NCI-H1436 treated with DMSO at 0.1 percent for 48 hours (cell line): ENCODE results near the gene CCPG1.

Source experiments
- DNase-seq: peaks from one replicate; lab custom pipeline; 2025; lab: John Stamatoyannopoulos, UW

The CCPG1 gene

DNA sequence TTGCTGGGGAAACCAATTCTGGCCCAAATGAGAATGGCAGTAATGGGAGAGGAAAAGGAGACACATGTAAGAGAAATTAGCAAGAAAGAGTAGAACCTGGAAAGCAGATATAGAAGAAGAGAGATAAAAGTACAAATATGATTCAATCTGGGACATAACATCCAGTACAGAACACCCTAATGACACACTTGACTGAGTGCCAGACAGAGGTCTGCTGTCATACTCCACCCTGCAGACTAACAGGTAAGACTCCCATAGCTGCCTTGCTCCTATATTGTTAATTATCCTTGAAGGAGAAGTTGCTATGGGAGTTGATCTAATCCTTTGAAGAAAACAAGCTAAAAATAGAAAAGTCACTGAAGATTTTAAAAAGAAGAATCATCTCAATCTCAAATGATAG, 21.1 kb downstream of the CCPG1 start:
- DNase-seq: no peak

DNA sequence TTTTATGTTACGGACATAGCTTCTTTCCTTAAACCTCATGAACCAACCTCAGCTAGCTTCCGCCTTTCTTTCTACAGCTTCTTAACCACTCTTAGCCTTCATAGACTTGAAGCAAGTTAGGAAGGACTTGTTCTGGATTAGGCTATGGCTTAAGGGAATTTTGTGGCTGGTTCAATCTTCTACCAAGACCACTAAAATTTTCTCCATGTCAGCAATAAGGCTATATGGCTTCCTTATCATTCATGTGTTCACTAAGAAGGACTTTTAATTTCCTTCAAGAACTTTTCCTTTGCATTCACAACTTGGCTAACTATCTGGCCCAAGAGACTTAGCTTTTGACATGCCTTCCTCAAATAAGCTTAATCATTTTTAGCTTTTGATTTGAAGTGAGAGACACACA, 24.5 kb downstream of the CCPG1 start:
- no peak for DNase-seq

DNA sequence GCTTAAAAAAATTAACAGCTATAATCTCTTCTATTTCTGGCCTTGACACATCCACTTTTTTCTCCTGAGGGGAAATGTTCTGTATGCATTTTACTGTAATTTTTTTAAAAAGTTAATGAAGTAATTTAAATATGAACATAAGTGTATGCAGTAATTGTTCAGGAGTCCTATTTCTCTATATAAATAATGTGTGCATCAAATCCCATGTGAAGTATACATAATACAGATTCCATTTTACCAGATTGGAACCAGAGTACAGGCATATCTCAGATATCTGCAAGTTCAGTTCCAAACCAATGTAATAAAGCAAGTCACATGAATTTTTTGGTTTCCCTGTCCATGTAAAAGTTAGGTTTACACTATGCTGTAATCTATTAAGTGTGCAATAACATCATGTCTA, 26.6 kb downstream of the CCPG1 start:
- DNase-seq: no peak

- DNase-seq: no peak
Measured at GRCh38 chr15:55379095-55379494, 29.1 kb downstream of the CCPG1 start.

- DNase-seq: no peak
Measured at GRCh38 chr15:55372701-55373440, 35.3 kb downstream of the CCPG1 start.

GRCh38 chr15:55366981-55367380, 41.2 kb downstream of the CCPG1 start:
- no peak for DNase-seq

GRCh38 chr15:55362641-55363040, 45.5 kb downstream of the CCPG1 start:
- DNase-seq: no peak

DNA sequence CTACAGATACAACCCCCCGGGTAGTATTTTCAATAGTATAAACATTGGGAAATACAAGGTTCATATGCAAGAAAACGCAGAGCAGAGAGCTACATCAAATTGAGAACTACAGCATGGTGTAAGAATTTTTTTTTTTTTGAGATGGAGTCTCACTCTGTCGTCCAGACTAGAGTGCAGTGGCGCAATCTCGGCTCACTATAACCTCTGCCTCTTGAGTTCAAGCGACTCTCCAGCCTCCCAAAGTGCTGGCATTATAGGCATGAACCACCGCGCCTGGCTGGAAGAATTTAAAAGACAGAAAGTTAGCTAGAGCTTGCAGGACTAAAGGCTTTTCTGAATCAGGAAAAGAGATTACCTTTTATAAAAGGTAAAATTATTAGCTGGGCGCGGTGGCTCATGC, 47.1 kb downstream of the CCPG1 start:
- DNase-seq: no peak

DNA sequence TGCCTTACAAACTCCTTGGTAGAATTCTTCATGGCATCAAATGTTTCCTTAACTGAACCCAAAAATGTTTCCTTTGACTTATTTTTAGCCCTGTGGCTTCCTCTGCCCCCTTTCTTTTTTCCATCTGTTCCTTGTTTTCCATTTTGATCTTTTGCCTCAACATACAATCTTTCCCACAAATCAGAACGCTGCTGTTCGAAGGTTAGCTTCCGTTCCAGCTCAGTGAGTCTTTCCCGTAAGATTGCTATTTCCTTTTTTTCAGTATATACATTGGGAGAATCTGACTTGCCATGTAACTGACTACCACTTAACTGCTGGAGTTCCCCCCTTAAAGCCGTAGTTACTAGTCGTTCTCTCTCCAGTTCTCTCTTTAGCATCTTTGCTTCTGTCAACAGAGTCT, 47.9 kb downstream of the CCPG1 start:
- DNase-seq: no peak

DNA sequence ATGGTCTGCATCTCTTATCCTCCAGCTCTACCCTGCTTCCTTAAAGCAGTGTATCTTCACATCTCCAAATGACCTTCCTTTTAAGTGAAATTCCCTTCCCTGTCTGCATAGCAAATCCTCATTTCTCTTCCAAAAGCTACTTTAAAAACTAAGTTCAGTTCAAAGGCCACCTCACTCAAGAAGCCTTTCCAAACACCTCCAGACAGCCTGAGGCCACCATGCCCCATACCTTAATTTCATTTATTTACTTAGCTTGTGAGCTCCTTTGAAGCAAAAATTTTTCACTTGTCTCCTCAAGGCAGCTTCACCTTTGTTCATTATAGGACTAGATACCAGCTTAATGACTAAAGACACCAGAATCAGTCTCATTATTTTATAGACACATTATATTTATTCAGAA, 49.7 kb downstream of the CCPG1 start:
- DNase-seq: no peak

- no peak for DNase-seq
Measured at GRCh38 chr15:55357774-55358173, 50.4 kb downstream of the CCPG1 start.

GRCh38 chr15:55356985-55357585, 51.1 kb downstream of the CCPG1 start:
- DNase-seq: no peak

- no peak for DNase-seq
Measured at GRCh38 chr15:55353025-55353424, 55.1 kb downstream of the CCPG1 start.

DNA sequence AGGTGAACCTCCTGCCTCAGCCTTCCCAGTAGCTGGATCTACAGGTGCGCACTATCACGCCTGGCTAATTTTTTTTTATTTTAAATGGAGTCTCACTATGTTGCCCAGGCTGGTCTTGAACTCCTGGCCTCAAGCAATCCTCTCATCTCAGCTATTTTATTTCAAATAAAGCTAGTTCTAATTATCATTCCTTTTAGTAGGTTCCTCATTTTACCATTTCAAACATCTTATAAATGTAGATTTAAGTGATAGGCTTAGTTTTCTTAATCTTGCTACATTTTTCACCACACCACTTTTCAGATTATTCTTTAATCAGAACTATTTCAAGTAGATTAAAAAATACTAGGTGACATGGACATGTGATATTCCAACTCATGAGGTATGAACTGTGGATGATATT, 58.9 kb downstream of the CCPG1 start:
- no peak for DNase-seq

GRCh38 chr15:55348281-55348778, 59.8 kb downstream of the CCPG1 start:
- DNase-seq: no peak

DNA sequence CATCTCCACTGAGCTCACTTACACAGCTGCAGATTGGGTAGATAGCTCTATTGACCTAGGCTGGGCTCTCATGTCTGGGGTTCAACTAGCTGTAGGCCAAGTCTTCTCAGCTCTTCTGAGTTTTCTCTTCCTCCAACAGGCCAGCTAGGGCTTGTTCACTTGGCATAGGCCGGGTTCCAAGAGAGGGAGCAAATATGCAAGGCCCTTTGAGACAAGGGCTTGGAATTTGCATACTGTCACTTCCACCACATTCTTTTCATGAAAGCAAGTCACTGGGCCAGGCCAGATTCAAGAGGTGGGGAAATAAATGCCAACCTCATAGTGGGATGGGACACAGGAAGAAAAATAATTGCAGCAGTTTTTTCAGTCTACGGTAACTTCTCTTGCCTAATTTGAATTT, 64.0 kb downstream of the CCPG1 start:
- DNase-seq: no peak

DNA sequence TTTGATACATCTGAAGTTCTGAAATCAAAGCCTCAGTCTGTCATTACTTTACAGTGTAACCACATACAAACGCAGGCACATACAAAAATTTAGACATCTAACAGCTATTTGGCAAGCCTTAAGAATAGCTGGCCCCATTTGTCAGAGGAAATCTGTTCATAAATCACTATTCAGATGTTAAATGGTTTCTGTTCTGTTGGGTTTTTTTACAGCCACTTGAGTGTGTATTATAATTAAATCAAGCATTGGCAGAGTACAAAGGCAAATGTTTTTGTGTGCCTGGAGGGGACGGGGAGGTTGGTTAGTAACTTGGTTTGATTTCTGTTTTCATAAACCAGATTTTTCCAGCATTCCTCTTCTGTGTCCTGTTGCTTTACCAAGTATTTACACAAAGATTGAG, 65.0 kb downstream of the CCPG1 start:
- DNase-seq: no peak

GRCh38 chr15:55337160-55337559, 71.0 kb downstream of the CCPG1 start:
- no peak for DNase-seq

GRCh38 chr15:55334997-55335396, 73.2 kb downstream of the CCPG1 start:
- DNase-seq: no peak

DNA sequence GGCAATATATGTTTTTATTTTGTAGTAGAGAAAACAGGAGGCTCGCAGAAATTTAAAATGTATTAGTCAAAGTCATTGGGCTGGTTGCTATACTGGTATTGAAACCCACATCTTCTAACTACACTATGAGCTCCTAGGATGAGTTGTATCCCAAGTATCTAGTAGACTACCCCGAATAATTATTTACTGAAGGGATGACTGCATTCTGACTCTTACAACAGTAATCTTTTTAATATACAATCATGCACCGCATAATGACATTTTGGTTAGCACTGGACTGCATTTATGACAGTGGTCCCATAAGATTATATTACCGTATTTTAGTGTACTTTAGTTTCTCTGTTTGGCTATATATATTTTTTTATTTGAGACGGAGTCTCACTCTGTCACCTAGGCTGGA, 73.8 kb downstream of the CCPG1 start:
- no peak for DNase-seq

DNA sequence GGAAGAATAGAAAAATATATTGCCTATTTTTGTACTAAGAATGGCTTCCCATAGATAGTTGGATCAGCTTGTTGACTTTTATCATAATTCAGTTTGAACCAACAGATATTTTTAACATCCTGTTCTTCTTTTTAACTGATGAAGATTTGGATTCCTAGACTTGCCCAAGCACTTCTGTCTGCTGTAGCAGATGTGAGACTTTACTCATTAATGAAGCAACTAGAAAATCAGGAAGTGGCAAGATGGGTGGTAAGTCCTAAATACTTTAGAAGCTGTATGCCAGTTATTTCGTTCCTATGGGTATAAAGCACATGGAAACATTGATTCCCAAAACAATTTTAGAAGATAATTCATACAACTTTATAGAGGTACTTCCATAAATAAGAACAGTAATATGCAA, 80.8 kb downstream of the CCPG1 start:
- no peak for DNase-seq

- no peak for DNase-seq
Measured at GRCh38 chr15:55322467-55322866, 85.7 kb downstream of the CCPG1 start.

GRCh38 chr15:55320963-55321362, 87.2 kb downstream of the CCPG1 start:
- DNase-seq: no peak

- DNase-seq: no peak
Measured at GRCh38 chr15:55320238-55320550, 88.0 kb downstream of the CCPG1 start.
